ENCODE data around the gene PITPNC1.

DNA sequence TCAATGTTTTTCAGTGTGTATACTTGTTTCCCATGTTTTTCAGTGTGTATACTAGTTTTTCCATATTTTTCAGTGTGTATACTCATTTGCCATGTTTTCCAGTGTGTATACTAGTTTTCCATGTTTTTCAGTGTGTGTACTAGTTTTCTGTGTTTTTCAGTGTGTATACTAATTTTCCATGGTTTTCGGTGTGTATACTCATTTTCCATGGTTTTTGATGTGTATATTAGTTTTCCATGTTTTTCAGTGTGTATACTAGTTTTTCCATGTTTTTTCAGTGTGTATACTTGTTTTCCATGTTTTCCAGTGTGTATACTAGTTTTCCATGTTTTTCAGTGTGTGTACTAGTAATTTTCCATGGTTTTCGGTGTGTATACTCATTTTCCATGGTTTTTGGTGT, 188.0 kb downstream of the PITPNC1 start:
- TF ChIP-seq, protein P1, sequence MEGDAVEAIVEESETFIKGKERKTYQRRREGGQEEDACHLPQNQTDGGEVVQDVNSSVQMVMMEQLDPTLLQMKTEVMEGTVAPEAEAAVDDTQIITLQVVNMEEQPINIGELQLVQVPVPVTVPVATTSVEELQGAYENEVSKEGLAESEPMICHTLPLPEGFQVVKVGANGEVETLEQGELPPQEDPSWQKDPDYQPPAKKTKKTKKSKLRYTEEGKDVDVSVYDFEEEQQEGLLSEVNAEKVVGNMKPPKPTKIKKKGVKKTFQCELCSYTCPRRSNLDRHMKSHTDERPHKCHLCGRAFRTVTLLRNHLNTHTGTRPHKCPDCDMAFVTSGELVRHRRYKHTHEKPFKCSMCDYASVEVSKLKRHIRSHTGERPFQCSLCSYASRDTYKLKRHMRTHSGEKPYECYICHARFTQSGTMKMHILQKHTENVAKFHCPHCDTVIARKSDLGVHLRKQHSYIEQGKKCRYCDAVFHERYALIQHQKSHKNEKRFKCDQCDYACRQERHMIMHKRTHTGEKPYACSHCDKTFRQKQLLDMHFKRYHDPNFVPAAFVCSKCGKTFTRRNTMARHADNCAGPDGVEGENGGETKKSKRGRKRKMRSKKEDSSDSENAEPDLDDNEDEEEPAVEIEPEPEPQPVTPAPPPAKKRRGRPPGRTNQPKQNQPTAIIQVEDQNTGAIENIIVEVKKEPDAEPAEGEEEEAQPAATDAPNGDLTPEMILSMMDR (IDR thresholded peaks at IDR 0.05; ENCODE audit: low read length) = no peak
- TF ChIP-seq EZH2 (IDR thresholded peaks at IDR 0.05; ENCODE audit: borderline replicate concordance, low read length) = no peak

All from OCI-LY1 (cell line).